Stimulated activated CD8-positive, alpha-beta memory T cell treated with anti-CD3 and anti-CD28 coated beads, Interleukin-2, amount 100 ng/mL, for 1 hour (primary cell): ENCODE results near the gene CD86.
"Not testable (repeated sequence)": the region's sequence is repeated elsewhere in the genome, so short reads cannot be mapped to it uniquely, and the experiment has no call there.

Source experiments
- DNase-seq, 2 donors: peaks; one replicate each; pipeline ENCODE4 v3.0.0-alpha.2; 2020; ENCODE audit warnings: low read depth in 2 of 2

Gene CD86

DNA sequence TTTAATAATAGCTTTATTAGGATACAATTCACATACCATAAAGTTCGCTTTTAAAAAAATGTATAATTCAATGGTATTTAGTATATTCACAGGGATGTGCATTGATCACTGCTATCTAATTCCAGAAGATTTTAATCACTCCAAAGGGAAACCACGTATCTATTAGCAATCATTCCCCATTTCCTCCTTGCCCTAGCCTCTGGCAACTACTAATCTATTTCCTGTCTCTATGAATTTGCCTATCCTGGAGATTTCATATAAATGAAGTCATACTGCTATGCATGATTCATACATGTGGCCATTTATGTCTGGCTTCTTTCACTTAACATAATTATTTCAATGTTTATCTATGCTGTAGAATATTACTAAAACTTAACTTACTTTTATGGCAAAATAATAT is 96.3 kb downstream of the CD86 start:
- no peak for DNase-seq

DNA sequence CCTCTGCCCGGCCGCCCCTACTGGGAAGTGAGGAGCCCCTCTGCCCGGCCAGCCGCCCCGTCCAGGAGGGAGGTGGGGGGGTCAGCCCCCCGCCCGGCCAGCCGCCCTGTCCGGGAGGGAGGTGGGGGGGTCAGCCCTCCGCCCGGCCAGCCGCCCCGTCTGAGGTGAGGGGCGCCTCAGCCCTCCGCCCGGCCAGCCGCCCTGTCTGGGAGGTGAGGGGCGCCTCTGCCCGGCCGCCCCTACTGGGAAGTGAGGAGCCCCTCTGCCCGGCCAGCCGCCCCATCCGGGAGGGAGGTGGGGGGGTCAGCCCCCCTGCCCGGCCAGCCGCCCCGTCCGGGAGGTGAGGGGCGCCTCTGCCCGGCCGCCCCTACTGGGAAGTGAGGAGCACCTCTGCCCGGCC is 109.8 kb downstream of the CD86 start:
- DNase-seq = not testable (repeated sequence)

DNA sequence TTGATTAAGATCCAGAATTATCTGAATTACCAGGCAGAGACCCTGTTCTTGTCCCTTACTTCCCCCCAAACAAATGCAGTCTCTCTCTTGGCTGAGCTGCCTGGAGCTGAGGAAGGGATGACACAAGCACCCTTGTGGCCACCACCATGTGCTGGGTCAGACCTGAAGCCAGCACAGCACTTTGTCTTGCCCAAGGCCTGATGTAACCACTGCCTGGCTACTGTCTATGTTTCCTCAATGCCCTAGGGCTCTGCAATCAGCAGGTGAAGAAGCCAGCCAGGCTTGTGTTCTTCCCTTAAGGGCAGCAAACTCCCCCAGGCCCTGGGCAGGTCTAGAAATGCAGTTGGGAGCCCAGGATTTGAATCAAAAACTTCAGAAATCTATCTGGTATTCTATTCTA is 112.5 kb downstream of the CD86 start:
- no peak for DNase-seq

DNA sequence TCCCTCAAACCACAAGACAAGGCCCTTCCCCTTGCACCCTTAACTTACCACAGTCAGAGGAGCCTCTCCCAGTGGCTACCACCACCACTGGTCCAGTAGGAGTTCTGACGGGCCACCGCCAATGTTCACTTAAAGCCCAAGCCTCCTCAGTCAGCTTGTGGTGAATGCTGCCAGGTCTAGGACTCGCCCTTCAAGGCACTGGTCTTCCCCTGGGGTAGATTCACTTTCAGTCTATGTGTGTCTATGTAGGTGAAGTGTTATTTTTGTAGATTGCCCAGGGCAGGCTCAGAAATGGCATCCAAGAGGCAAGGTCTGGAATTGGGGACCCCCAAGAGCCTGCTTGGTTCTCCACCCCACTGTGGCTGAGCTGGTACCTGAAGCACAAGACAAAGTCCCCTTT is 112.9 kb downstream of the CD86 start:
- DNase-seq = no peak

DNA sequence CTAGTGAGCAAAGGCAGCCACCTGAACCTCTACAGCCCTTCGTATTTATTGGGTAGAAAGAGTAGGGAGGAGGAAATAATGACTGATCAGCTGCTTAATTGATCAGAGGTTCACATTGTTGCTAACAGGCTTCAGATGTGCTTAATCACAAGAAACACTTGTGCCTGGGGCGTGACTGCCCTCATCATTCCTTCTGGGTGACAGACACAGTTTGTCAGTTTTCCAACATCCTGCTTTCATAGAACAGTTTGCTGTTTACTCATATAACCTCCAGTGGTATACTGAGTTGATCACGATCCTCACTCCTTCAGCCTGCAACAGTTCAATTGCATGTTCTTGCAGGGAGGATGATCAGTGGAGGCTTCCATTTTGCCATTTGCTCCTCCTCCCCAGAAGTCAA is 114.7 kb downstream of the CD86 start:
- no peak for DNase-seq
